ENCODE results near the gene TEX13A.
"Not testable (repeated sequence)": the region's sequence is repeated elsewhere in the genome, so short reads cannot be mapped to it uniquely, and the experiment has no call there.

TEX13A gene

DNA sequence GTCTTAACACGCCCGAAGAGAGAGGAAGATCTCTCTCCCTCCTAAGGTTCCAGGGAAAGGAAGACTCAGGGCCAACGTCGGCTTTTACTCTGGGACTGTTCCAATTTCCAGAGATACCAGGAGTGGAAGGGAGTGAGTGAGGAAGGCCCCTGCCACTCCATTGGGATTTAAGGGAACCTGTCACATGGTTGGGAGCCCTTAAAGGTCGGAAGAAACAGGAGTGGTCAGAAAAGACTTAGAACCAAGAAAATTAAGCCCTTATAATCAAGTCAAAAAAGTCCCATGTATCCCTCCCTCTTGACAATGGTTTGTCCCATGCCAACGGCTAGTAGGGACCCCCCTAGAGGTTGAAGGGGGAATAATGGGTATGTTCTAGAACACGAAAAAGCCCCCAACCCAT, at the start of gene TEX13A:
TEX13A (minus strand) TSS at position 59 of the 400 bp plus-strand sequence. CDS start 297 bp downstream, outside the sequence.
- no peak for DNase-seq (ENCODE audit: low spot score)

- no peak for DNase-seq (ENCODE audit: low spot score)
These were observed 48.9 kb upstream of the TEX13A start for GRCh38 chrX:105269386-105269785.

GRCh38 chrX:105267167-105267566, 46.7 kb upstream of the TEX13A start:
- no peak for DNase-seq (ENCODE audit: low spot score)

- no peak for DNase-seq (ENCODE audit: low spot score)
These were observed 46.0 kb upstream of the TEX13A start for GRCh38 chrX:105266456-105266855.

DNA sequence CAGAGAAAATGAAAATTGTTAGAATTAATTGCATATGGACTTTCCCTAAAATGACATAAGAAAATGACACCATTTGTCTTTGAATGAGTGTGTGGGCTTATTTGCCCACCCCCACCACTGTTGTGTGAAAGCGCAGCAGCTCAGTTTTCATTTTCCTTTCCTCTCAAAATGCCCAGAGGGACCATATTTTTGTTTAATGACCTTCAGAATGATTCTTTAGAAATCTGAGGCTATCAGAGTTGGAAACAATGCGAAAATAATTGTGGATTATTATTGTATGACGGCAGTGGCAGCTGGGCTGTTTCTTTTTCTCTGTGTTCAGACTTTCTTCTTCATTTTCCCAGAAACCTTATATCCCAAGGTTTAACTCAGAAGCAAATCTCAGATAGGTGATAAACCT, 44.6 kb upstream of the TEX13A start:
- DNase-seq (ENCODE audit: low spot score) = no peak

DNA sequence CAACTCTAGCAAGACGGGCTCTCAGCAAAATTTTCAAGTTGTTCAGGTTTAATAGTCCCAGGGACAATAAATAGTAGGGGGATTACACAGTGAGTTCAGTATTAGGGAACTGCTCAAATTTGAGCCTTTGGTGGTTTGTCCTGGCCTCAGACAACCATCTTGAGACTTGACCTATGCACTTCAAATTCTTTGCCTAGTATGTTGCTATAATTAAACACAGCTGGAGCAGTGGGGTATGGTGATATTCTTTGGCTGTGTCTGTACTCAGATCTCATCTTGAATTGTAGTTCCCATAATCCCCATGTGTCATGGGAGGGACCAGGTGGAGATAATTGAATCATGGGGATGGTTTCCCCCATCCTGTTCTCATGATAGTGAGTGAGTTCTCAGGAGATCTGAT, 43.3 kb upstream of the TEX13A start:
- no peak for DNase-seq (ENCODE audit: low spot score)

DNA sequence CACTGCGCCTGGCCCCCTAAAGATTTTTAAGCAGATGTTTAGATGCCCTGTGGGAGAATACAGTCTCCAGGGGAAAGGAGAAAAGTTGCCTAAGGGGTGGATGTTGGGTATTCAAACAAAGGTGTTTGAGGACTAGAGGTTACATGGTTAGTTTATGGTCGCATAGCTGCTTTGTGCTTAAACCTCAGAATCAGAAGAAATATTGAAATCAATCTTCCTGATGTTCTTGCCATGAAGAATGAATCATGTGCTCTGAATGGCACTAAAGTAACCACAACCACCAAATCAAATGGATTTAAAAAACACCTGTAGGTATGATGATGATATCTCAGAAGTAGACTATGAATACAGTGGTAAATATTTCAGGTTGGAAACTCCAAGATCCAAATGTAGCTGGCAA, 42.7 kb upstream of the TEX13A start:
- DNase-seq (ENCODE audit: low spot score) = no peak

GRCh38 chrX:105260291-105261043, 40.0 kb upstream of the TEX13A start:
- no peak for DNase-seq (ENCODE audit: low spot score)

DNA sequence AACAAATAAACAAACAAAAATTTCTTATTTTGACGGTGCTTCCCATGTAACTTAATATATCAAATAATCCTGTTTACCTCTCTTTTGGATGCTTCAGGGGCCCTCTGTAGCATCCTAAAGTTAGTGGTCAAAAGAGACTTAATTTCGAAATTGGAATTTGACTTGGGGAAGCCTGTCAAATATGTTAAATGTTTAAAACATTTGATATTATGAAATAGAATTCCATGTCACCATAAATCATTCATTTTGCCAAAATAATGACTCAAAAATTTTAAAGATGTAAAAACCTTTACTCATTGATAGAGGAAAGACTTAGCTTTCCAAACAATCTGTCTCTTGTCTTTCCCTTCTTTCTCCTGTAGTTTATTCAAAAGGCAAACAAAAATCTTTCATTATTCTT, 20.6 kb upstream of the TEX13A start:
- no peak for DNase-seq (ENCODE audit: low spot score)

- DNase-seq (ENCODE audit: low spot score) = not testable (repeated sequence)
These were observed 16.9 kb upstream of the TEX13A start for GRCh38 chrX:105237407-105237806.

DNA sequence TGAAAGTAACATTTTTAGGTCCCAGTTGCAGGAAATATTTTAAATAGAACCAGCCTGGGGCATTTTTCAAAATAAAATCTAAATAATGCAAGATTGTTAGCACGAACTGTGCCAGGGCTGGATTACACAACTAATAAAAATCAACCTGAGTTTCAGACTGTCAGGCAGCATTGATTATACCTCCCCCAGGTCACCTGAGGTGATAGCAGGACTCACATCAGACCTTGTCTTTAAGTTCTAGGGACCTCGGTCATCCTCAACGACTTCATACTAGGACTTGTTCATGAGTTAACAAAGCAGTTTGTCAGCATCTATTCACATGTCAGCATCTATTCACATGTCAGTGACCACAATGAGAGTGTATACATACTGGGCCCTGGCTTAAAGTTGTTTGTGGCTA, 8.7 kb upstream of the TEX13A start:
- DNase-seq (ENCODE audit: low spot score) = no peak

DNA sequence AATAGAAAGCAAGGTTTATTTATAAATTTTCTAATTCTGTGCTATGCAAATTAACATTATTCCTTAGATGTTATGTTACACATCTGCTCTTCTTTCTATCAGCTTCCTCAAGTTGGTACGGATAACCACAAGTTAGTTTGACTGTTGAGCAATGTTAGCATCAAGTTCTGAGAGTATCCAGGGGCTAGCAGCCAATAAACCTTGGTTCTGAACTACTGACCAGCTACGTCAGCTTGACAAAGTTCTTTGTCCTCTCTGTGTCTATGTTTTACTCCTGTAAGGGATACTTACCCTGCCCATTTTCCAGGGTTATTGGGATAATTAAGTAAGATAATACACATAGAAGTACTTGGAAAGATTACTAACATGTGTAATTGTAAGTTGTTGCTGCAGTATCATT, 8.1 kb upstream of the TEX13A start:
- no peak for DNase-seq (ENCODE audit: low spot score)

DNA sequence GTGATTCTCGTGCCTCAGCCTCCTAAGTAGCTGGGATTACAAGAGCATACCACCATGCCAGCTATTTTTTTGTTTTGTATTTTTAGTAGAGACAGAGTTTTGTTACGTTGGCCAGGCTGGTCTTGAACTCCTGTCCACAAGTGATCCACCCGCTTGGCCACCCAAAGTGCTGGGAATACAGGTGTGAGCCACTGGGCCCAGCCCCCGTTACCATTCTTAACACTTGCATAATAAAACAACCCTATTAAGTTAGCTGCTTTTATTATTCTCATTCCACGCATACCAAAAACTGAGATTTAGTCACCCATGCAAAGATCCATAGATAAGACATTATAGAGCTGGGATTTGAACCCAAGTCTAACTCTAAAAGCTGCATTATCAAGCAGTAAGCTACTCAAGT, 6.0 kb upstream of the TEX13A start:
- DNase-seq (ENCODE audit: low spot score) = no peak

GRCh38 chrX:105221374-105221773, 880 bp upstream of the TEX13A start:
- no peak for DNase-seq (ENCODE audit: low spot score)

DNA sequence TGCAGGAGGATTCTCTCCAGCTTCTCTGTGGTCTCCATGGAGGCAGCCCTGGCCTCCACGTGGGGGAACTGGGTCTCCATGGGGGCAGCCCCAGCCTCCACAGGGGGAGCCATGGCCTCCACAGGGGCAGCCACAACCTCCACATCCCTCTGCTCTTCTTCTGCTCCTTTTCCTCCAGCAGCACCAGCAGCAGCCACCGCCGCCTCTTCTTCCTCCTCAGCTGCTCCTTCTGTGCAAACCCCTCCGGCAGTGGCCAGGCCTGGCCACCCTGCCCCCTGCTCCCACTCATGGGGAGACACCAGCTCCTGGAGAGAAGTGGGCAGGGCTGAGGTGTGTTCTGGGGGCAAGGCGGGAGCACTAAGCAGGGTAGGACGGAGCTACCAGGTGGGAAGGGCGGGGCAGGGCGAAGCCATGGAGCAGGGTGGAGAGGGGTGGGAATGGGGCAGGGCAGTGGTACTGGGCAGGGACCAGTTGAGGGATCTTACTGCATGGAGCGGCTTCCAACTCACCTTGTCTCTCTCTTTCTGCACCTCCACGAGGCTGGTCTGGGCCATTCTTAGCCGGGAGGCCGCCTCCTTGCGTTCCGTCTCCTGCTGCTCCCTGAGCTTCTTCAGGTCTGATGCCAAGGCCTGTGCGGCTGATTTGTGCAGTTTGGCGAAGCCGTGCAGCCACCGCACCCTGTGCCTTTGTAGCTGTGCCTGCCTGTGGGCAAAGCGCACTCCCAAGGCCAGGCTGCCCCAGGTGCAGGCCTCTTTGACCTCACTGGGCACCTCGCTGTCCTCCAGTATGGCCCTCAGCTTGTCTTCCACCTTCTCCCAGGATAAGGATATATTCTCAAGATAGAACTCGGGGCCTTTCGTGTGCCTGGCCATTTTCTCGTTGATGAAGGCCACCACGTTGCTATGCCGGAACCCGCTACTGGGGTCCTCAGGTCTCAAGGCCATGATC, 766 bp downstream of the TEX13A start:
- no peak for DNase-seq (ENCODE audit: low spot score)

- DNase-seq (ENCODE audit: low spot score) = no peak
These were observed 9.4 kb downstream of the TEX13A start for GRCh38 chrX:105211066-105211575.

DNA sequence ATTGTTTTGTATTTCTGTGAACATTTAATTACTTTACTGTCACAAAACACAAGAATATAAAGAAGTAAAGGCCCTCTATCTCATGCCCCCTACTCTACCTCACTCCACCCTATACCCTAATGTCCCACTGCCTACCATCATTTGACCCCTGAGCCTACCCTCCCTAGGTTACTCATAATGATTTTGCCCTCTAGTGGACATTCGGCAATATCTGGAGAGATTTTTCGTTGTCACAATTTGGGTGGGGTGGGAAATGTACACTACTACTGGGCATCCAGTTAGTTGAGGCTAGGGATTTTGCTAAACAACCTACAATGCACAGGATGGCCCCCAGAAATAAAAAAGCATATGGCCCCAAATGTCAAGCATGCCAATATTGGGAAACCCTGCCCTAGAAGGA, 10.2 kb downstream of the TEX13A start:
- no peak for DNase-seq (ENCODE audit: low spot score)

- no peak for DNase-seq (ENCODE audit: low spot score)
These were observed 11.1 kb downstream of the TEX13A start for GRCh38 chrX:105209406-105209805.

DNA sequence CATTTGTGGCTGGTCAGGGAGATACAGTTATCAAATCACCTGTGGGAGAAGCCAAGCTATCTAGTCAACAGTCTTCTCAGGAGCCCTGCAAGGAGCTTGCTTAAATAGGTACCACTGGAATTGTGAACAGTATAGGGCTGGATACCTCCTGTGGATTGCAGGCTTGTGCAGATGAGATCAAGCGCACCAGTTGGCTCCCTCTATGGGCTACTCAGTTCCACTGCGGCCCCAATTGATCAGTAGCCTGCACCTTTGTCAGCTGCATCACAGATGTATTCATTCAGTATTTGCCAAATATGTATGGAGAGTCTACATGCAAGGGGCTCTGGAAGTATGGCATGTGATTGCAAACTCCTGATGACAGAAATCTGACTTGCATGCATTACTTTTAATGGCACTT, 28.6 kb downstream of the TEX13A start:
- DNase-seq (ENCODE audit: low spot score) = no peak

DNA sequence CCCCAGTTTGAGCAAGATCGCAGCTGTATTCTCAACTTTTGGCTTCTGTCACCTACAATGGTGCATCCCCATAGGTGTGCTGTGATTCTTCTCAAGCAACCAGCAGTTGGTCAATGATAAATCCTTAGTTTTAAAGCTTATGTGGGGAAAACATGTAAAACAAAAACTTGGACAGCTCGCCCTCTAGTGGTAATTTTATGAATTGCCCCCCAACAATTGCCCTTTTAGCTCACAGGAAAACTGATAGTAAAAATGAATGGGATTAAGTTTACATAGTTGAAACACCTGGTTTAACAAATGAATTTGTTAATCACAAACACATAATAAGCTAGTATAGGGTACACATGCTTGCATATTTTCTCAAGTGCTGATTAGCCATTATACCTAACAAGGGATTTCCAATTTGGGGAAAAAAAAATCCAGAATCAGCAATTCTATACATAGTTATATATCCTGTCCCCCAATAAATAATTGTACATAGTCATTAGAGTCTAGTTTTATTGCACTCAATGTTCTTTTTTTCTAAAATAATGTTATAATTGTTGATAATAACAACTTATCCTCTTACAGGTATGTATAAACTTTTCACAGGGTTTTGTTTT, 30.1 kb downstream of the TEX13A start:
- DNase-seq (ENCODE audit: low spot score) = no peak

DNA sequence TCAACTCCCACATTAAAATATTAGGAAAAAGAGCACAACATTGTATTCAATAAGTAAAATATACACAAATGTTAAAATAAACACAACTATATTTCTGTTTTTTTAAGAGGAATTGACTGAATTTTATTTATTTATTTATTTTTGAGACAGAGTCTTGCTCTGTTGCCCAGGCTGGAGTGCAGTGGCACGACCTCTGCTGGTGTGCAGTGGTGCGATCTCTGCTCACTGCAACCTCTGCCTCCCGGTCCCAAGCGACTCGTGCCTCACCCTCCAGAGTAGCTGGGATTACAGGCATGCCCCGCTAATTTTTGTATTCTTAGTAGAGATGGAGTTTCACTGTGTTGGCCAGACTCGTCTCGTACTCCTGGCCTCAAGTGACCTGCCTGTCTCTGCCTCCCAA, 31.4 kb downstream of the TEX13A start:
- no peak for DNase-seq (ENCODE audit: low spot score)

GRCh38 chrX:105179644-105180043, 40.9 kb downstream of the TEX13A start:
- no peak for DNase-seq (ENCODE audit: low spot score)

GRCh38 chrX:105173071-105173470, 47.4 kb downstream of the TEX13A start:
- no peak for DNase-seq (ENCODE audit: low spot score)
